Prostate gland (tissue), 2 donors: ENCODE results near the gene TREM2. TPM values are rescaled to one million over a fixed set of nuclear protein-coding genes. Genes with fewer than 3 reads are reported as not detected.

Experiments used
- DNase-seq: peaks from one replicate; pipeline ENCODE4 v3.0.0-alpha.2; 2019; ENCODE audit warnings: low spot score
- H3K27ac ChIP-seq, 2 donors: fragments of 200-600 bp; sonication (generic); 2 replicates each; pipeline ENCODE4 v1.5.1; 2017 to 2019
- H3K27me3 ChIP-seq: fragments of 200-600 bp; sonication (generic); replicated peaks from 2 replicates; pipeline ENCODE4 v1.5.1; 2019; ENCODE audit not compliant: insufficient read depth
- H3K36me3 ChIP-seq, 2 donors: fragments of 200-600 bp; sonication (generic); 1 replicate in 1 of 2; 2 replicates in 1 of 2; pipeline versions ENCODE4 v1.5.1 to v1.8.1; 2017 to 2019
- H3K4me1 ChIP-seq: fragments of 200-600 bp; sonication (generic); replicated peaks from 2 replicates; pipeline ENCODE4 v1.5.1; 2019
- H3K4me3 ChIP-seq, 2 donors: fragments of 200-600 bp; sonication (generic); 2 replicates each; pipeline ENCODE4 v1.5.1; 2017 to 2019
- H3K9me3 ChIP-seq: fragments of 200-600 bp; sonication (generic); 2 replicates; pipeline ENCODE4 v1.5.1; 2017
- POLR2A ChIP-seq: fragments of 450-650 bp; IDR thresholded peaks from one replicate; pipeline ENCODE4 v1.6.1; 2016; ENCODE audit warnings: antibody characterized with exemption, mild to moderate bottlenecking
- POLR2AphosphoS5 ChIP-seq: sonication (generic); formaldehyde crosslinking; IDR thresholded peaks from one replicate; pipeline ENCODE4 v1.6.1; 2017; ENCODE audit warnings: antibody characterized with exemption
- WGBS: methylation state at CpG from one replicate; pipeline ENCODE4 v1.1.5; 2018; 5-methylcytosine and 5-hydroxymethylcytosine counted together
- intact Hi-C: fragments of 100-400 bp; cut with DNase I; formaldehyde crosslinking; loops from one replicate; pipeline ENCODE4 v1.14.2; 2022
- total RNA-seq, 2 donors: library from RNA; depleted of rRNA; stranded (reverse); fragments of >200 nt; gene quantifications; one replicate each; pipeline ENCODE4 v1.1.0, GENCODE V29; 2016

The TREM2 gene
- total RNA-seq, 2 donors from 2014 or later: 6.8 to 8.1 TPM

DNA sequence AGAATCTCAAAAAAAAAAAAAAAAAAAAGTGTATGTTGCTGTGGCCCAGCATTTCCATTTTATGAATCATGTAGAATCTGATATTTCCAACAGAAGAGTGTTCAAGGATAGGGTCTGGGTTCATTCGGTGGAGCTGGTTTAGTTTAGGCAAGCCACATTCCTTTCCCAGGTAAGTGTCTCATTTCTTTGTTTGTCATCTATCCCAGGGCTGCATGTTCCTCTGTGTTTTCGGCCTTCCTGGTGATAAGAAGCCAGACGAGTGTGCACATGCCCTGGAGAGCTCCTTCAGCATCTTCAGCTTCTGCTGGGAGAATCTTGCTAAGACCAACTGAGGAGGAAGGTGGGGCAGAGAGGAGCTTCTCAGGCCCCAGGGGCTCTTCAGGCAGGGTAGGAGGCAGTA is 51.9 kb downstream of the TREM2 start:
- TF ChIP-seq POLR2AphosphoS5 (peak; percentile 20), POLR2A (no peak)
- Histone ChIP-seq H3K27me3 (no peaks in the 10 kb centered on the region), H3K27ac (no peak overlapping the region), H3K36me3 (no peaks in the 10 kb centered on the region), H3K4me3 (no peak overlapping the region), H3K4me1 (no peaks in the 10 kb centered on the region), H3K9me3 (no peaks in the 10 kb centered on the region)
- peak; percentile 13 for DNase-seq
- intact Hi-C loops: no loop called here
- 34% methylated on average over 3 of the region's 3 CpGs for WGBS

Other genes starting within 250 kb of the TREM2 start
- 1 to 10 TPM in 1 of 2 donors, under 1 TPM in 1; 0.46 to 1.6 TPM for gene UNC5CL, start 123.9 kb downstream of the TREM2 start, total RNA-seq
- gene TSPO2, start 120.6 kb downstream of the TREM2 start, total RNA-seq: not detected
- gene APOBEC2, start 109.9 kb downstream of the TREM2 start, total RNA-seq: 1 to 10 TPM in 1 of 2 donors, not detected in 1; 2.0 TPM
- gene OARD1, start 90.8 kb downstream of the TREM2 start, total RNA-seq: 10 to 100 TPM; 22.9 to 27.2 TPM
- gene NFYA, start 90.1 kb downstream of the TREM2 start, total RNA-seq: 10 to 100 TPM; 23.1 to 48.3 TPM
- gene TREML1, start 8.8 kb downstream of the TREM2 start, total RNA-seq: not detected
- gene TREML2, start 38.0 kb upstream of the TREM2 start, total RNA-seq: under 1 TPM in 1 of 2 donors, not detected in 1; 0.17 TPM
- not detected for gene TREML4, start 65.2 kb upstream of the TREM2 start, total RNA-seq
- gene TREM1, start 123.6 kb upstream of the TREM2 start, total RNA-seq: not detected
- not detected for gene NCR2, start 172.5 kb upstream of the TREM2 start, total RNA-seq